ENCODE measurements around the gene LRCH1. TPM values are rescaled to one million over a fixed set of nuclear protein-coding genes. Genes with fewer than 3 reads are reported as not detected.

The LRCH1 gene
- total and polyA plus RNA-seq, 2 of the 4 experiments (the other 2 are of a cell fraction) = 7.0 to 8.8 TPM

GRCh38 chr13:46580362-46580839 lies 27.4 kb downstream of the LRCH1 start:
- Histone ChIP-seq H3K27me3 (ENCODE audit: control insufficient read depth, insufficient read depth, low read length) (no peaks in the 10 kb centered on the region), H3K14ac (replicated peaks; ENCODE audit: low read depth, low read length) (no peak overlapping the region), H2BK120ac (ENCODE audit: low read depth, low read length) (no peak overlapping the region), H3K4me2 (ENCODE audit: low read depth, low read length) (no peak overlapping the region), H3K23ac (ENCODE audit: low read depth, low read length) (no peak overlapping the region), H3K36me3 (ENCODE audit: control insufficient read depth, insufficient read depth, low read length) (no peaks in the 10 kb centered on the region; the same call in 1 of the 2 replicates), H3K18ac (ENCODE audit: low read depth, low read length) (no peak overlapping the region), H2AK5ac (ENCODE audit: low read depth, low read length) (no peak overlapping the region), H3K4ac (ENCODE audit: low read depth, low read length) (no peak overlapping the region), H4K8ac (ENCODE audit: low read depth in 2 of 2, low read length in 2 of 2) (no peak overlapping the region), H2BK15ac (ENCODE audit: low read depth, low read length) (no peak overlapping the region), H3K27ac (ENCODE audit: insufficient read depth, low read length) (no peak overlapping the region), H3K56ac (ENCODE audit: extremely low read depth, insufficient read depth, low read length) (no peak overlapping the region), H3K4me1 (ENCODE audit: control insufficient read depth, insufficient read depth, low read length) (peaks cover 16% of the 10 kb centered on the region), H2AK9ac (replicated peaks; ENCODE audit: low read depth, low read length, poor library complexity) (no peak overlapping the region), H4K20me1 (ENCODE audit: insufficient read depth, low read length) (peaks cover 37% of the 10 kb centered on the region), H3K9me1 (ENCODE audit: insufficient read depth, low read length) (peaks cover 15% of the 10 kb centered on the region), H3K9me3 (ENCODE audit: control insufficient read depth, insufficient read depth, low read length) (no peaks in the 10 kb centered on the region), H2AFZ (replicated peaks; ENCODE audit: low read length, poor library complexity) (no peak overlapping the region), H2BK20ac (ENCODE audit: low read depth, low read length) (no peak overlapping the region), H3K9ac (ENCODE audit: low read depth, low read length) (no peak overlapping the region), H3K79me1 (ENCODE audit: low read depth in 1 of 2, low read length in 2 of 2) (peaks cover 32 to 81% of the 10 kb centered on the region in 2 experiments), H4K5ac (ENCODE audit: low read depth, low read length) (no peak overlapping the region), H2BK5ac (ENCODE audit: low read depth, low read length, poor library complexity, severe bottlenecking) (no peak overlapping the region), H4K91ac (ENCODE audit: insufficient read depth, low read depth, low read length) (no peak overlapping the region), H3K4me3 (ENCODE audit: insufficient read depth, low read depth, low read length) (no peak overlapping the region)
- intact Hi-C loops (cut with micrococcal nuclease) (no loop called here), in situ Hi-C loops (cut with MboI; ENCODE audit: low sequenced_read_pairs) (no loop called here), dilution Hi-C loops (cut with HindIII; ENCODE audit: low sequenced_read_pairs, unreplicated experiment) (no loop called here)
- DNase-seq (no peak), ATAC-seq (ENCODE audit: low read depth) (no peak)
- ChIA-PET CTCF (interaction anchor here (0.9 kb wide), 1 partner anchor 184 kb away, joined by 4 read pairs; no protein-coding TSS in a partner anchor), POLR2A (ENCODE audit: unreplicated experiment) (no interaction called here)
- BruUV-seq (replicated peaks) = no TSS peak
- WGBS, 2 experiments (ENCODE audit: extremely low coverage in 2 of 2, insufficient read length in 1 of 2) = no CpG with 5 or more reads among the region's 5 CpGs
- TF ChIP-seq USF2 (IDR thresholded peaks at IDR 0.05; ENCODE audit: low read depth, low read length) (no peak), CEBPB (IDR thresholded peaks at IDR 0.05; ENCODE audit: low read depth, low read length) (no peak), MXI1 (IDR thresholded peaks at IDR 0.05; ENCODE audit: borderline replicate concordance, low read depth, low read length) (no peak), CHD1 (IDR thresholded peaks at IDR 0.05; ENCODE audit: low read depth, low read length) (no peak), FOS (IDR thresholded peaks at IDR 0.05; ENCODE audit: low read depth, low read length) (no peak), RAD21 (IDR thresholded peaks at IDR 0.05; ENCODE audit: low read length) (no peak), RFX5 (IDR thresholded peaks at IDR 0.05; ENCODE audit: low read depth, low read length) (no peak), ELK1 (IDR thresholded peaks at IDR 0.05; ENCODE audit: borderline replicate concordance, low read depth, low read length) (no peak), POLR2A (IDR thresholded peaks at IDR 0.05; ENCODE audit: low read depth, low read length) (no peak), SMC3 (IDR thresholded peaks at IDR 0.05; ENCODE audit: low read depth, low read length) (no peak), MAZ (IDR thresholded peaks at IDR 0.05; ENCODE audit: borderline replicate concordance, low read depth, low read length) (no peak), NFE2L2 (IDR thresholded peaks at IDR 0.05; ENCODE audit: low read depth, low read length) (no peak), BHLHE40 (IDR thresholded peaks at IDR 0.05; ENCODE audit: low read depth, low read length) (no peak), CTCF (conservative IDR thresholded peaks at IDR 0.05; ENCODE audit: low read depth, low read length) (no peak), RCOR1 (IDR thresholded peaks at IDR 0.05; ENCODE audit: insufficient replicate concordance, low read length) (no peak), MAFK (IDR thresholded peaks at IDR 0.05; ENCODE audit: low read depth, low read length) (no peak)
